Panc1 (cell line): Measurements from ENCODE around the gene ASB16. TPM values are rescaled to one million over a fixed set of nuclear protein-coding genes. Genes with fewer than 3 reads are reported as not detected.

Experiments
- ATAC-seq: fragments of 200-7000 bp; cut with Tn5 transposase; 2 replicates; pipeline ENCODE4 v1.9.1; 2020; ENCODE audit warnings: mild to moderate bottlenecking, moderate library complexity
- BruUV-seq: library from RNA; stranded (reverse); fragments of 400-500 nt; replicated peaks from 2 replicates; lab custom pipeline; 2021; lab: Mats Ljungman, UMichigan
- CTCF ChIA-PET: fragments of 300-600 bp; sonication (Branson Sonifier 250); formaldehyde crosslinking; loops from one replicate; lab custom pipeline; 2022; ENCODE audit warnings: antibody characterized with exemption; lab: Charles Lee
- POLR2A ChIA-PET: fragments of 300-600 bp; sonication (Branson Sonifier 250); formaldehyde crosslinking; loops from one replicate; lab custom pipeline; 2022; ENCODE audit warnings: antibody characterized with exemption; lab: Charles Lee
- DNase-seq: peaks from one replicate; pipeline ENCODE4 v3.0.0-alpha.2; 2010; ENCODE audit warnings: low read depth, low spot score
- H3K27ac ChIP-seq: 2 replicates; pipeline ENCODE4 v1.5.1; 2011; ENCODE audit warnings: mild to moderate bottlenecking, low read length, inconsistent platforms
- H3K27me3 ChIP-seq: fragments of 200-500 bp; sonication (Bioruptor generic); 2 replicates; pipeline ENCODE4 v1.6.0; 2014; ENCODE audit warnings: low read length, inconsistent platforms; ENCODE audit not compliant: control insufficient read depth, insufficient read depth
- H3K36me3 ChIP-seq: fragments of 200-500 bp; sonication (Bioruptor generic); 2 replicates; pipeline ENCODE4 v1.5.1; 2014; ENCODE audit warnings: inconsistent platforms, mild to moderate bottlenecking, low read length, moderate library complexity; ENCODE audit not compliant: control insufficient read depth, insufficient read depth
- H3K4me1 ChIP-seq: 2 replicates; pipeline ENCODE4 v1.5.1; 2011; ENCODE audit warnings: inconsistent platforms, mild to moderate bottlenecking, low read length, moderate library complexity; ENCODE audit not compliant: control insufficient read depth, insufficient read depth
- H3K4me3 ChIP-seq, 2 experiments: 2 replicates each; pipeline ENCODE4 v1.5.1; 2011 to 2012; ENCODE audit warnings: low read depth in 2 of 2, low read length in 2 of 2, mild to moderate bottlenecking in 2 of 2, inconsistent platforms in 1 of 2, moderate library complexity in 1 of 2
- H3K9me3 ChIP-seq: fragments of 200-500 bp; sonication (Bioruptor generic); 2 replicates; pipeline ENCODE4 v1.5.1; 2014; ENCODE audit warnings: low read depth, mild to moderate bottlenecking, inconsistent platforms, low read length, moderate library complexity; ENCODE audit not compliant: control insufficient read depth, insufficient read depth
- CTCF ChIP-seq: fragments of 450-650 bp; IDR thresholded peaks from 2 replicates; pipeline ENCODE4 v1.5.1; 2017; ENCODE audit warnings: mild to moderate bottlenecking
- POLR2AphosphoS5 ChIP-seq: IDR thresholded peaks from 2 replicates; pipeline ENCODE4 v1.6.1; 2012; ENCODE audit warnings: mild to moderate bottlenecking, low read depth, low read length, moderate library complexity
- REST ChIP-seq, 2 experiments: IDR thresholded peaks; 2 replicates each; pipeline ENCODE4 v1.6.1; 2011 to 2012; ENCODE audit warnings: low read depth in 2 of 2, control low read depth in 1 of 2, low read length in 1 of 2, mild to moderate bottlenecking in 1 of 2, moderate library complexity in 1 of 2; ENCODE audit not compliant: insufficient read depth in 1 of 2
- SIN3A ChIP-seq: IDR thresholded peaks from 2 replicates; pipeline ENCODE4 v1.6.1; 2012; ENCODE audit warnings: low read depth, mild to moderate bottlenecking, low read length, moderate library complexity, borderline replicate concordance; ENCODE audit not compliant: insufficient read depth
- TCF7L2 ChIP-seq: IDR thresholded peaks from 2 replicates; pipeline ENCODE4 v1.6.1; 2011; ENCODE audit warnings: mild to moderate bottlenecking, low read depth, low read length, inconsistent platforms
- in situ Hi-C: cut with HindIII; loops from 2 replicates; pipeline ENCODE4 v1.10.0; 2016; ENCODE audit warnings: low sequenced_read_pairs, low pct_unique_long_range_greater_than_20kb
- intact Hi-C: fragments of 100-400 bp; cut with micrococcal nuclease; formaldehyde crosslinking; loops from one replicate; pipeline ENCODE4 v1.10.0; 2022; ENCODE audit not compliant: unreplicated experiment
- total RNA-seq: library from RNA; stranded (reverse); gene quantifications from one replicate; pipeline ENCODE4 v1.2.1, GENCODE V29; 2021; ENCODE audit not compliant: unreplicated experiment

ASB16 gene
- total RNA-seq, 1 experiment from 2014 or later: not detected

- intact Hi-C loops (no loop called here), in situ Hi-C loops (no loop called here)
- ATAC-seq: no peak
- H3K27me3 ChIP-seq: no peaks in the 10 kb centered on the region
- CTCF ChIA-PET: no interaction called here
- BruUV-seq: no TSS peak
- H3K27ac ChIP-seq: no peak overlapping the region
- POLR2A ChIA-PET: no interaction called here
- peaks cover 17% of the 10 kb centered on the region for H3K4me1 ChIP-seq
- no peaks in the 10 kb centered on the region; the same call in 1 of the 2 replicates for H3K36me3 ChIP-seq
- H3K4me3 ChIP-seq: no peak overlapping the region; a peak in 1 of 4 replicates
- H3K9me3 ChIP-seq: no peaks in the 10 kb centered on the region
- TF ChIP-seq REST (IDR thresholded peaks at IDR 0.05; ENCODE audit: insufficient read depth in 1 of 2, low read depth in 2 of 2, low read length in 1 of 2) (no peak), POLR2AphosphoS5 (no peak), CTCF (no peak), TCF7L2 (no peak), SIN3A (no peak)
- DNase-seq: no peak
These were observed 18.3 kb downstream of the ASB16 start for GRCh38 chr17:44188576-44189403.

- no peak for TF ChIP-seq CTCF
- no peak for TF ChIP-seq SIN3A
- no peak for TF ChIP-seq REST (IDR thresholded peaks at IDR 0.05; ENCODE audit: insufficient read depth in 1 of 2, low read depth in 2 of 2, low read length in 1 of 2)
- no peak for TF ChIP-seq POLR2AphosphoS5
- TF ChIP-seq TCF7L2: no peak
- DNase-seq (no peak), ATAC-seq (no peak)
- in situ Hi-C loops: no loop called here
- H3K9me3 ChIP-seq: no peaks in the 10 kb centered on the region
- no peaks in the 10 kb centered on the region for H3K27me3 ChIP-seq
- H3K4me3 ChIP-seq: no peak overlapping the region
- H3K36me3 ChIP-seq: no peaks in the 10 kb centered on the region; the same call in none of the 2 replicates
- H3K4me1 ChIP-seq: peaks cover 17% of the 10 kb centered on the region
- intact Hi-C loops: no loop called here
- no peak overlapping the region for H3K27ac ChIP-seq
- BruUV-seq: no TSS peak
- CTCF ChIA-PET: interaction anchor here (0.6 kb wide), 1 partner anchor 425 kb away, joined by 5 read pairs; no protein-coding TSS in a partner anchor
- POLR2A ChIA-PET: no interaction called here
These were observed 20.0 kb downstream of the ASB16 start for GRCh38 chr17:44190481-44190880.
